ENCODE measurements around the gene RPRD1B.
"Not testable (repeated sequence)": the region's sequence is repeated elsewhere in the genome, so short reads cannot be mapped to it uniquely, and the experiment has no call there.

RPRD1B gene

DNA sequence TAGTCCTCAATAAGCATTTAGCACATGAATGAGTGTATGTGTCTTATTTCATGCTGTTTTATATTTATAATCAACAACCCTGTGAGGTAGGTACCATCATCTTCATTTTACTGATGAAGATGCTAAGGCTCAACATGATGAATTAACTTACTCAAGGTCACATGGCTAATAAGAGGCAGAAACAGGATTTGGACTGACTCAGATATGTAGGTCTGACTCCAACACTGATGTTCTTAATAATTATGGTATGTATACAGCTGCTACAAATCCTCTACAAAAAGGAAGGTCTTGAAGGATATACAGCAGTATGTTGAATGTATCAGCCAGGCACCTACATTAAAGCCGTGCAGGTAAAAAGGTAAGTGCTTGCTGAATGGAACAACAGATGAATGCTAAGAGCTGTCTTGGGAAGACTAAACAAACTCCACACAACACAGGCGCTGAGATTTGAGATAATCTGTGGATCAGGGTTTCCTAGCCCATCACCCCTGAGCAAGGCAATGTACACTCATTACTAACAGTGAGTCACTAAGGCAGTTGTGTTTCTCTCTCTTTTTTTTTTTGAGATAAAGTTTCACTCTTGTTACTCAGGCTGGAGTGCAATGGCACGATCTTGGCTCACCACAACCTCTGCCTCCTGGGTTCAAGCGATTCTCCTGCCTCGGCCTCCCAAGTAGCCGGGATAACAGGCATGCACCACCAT, 32.2 kb upstream of the RPRD1B start:
- no peak for DNase-seq (ENCODE audit: low read depth in 3 of 3)

DNA sequence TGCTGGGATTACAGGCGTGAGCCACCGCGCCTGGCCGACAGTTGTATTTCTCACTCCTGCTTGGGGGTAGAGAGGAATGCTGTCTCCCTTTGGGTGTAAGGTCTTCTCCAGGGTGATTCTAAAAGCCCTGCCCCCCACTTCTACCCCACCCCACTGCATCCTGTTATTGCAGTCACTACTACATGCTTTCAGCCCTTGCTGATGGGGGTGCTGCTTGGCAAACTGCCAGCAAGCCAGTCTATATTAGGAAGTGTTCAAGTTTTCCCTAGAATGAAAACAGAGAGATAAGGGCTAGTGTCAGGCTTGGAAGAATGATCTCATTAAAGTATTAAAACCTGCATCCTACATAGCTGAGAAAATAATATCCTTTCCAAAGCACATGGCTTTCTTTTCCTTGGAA, 31.6 kb upstream of the RPRD1B start:
- no peak for DNase-seq (ENCODE audit: low read depth in 3 of 3)

DNA sequence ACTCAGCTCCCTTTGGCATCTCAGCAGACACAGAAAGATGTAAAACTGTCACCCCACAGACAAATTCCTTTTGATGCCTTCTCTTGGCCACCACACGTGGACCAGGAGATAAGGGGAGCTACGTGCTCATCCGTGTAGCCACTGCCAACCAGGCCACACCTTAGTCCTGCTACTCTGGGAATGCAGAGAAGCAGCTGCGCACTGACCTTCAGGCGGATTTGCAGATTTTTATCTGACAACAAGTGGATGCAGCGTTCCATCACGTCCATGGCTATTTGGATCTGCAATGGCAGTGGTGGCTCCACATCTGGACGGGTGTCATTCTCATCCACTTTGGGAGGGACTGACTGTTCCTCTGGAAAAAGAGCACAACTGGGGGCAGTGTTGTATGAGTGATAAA, 31.1 kb upstream of the RPRD1B start:
- DNase-seq (ENCODE audit: low read depth in 3 of 3) = no peak

DNA sequence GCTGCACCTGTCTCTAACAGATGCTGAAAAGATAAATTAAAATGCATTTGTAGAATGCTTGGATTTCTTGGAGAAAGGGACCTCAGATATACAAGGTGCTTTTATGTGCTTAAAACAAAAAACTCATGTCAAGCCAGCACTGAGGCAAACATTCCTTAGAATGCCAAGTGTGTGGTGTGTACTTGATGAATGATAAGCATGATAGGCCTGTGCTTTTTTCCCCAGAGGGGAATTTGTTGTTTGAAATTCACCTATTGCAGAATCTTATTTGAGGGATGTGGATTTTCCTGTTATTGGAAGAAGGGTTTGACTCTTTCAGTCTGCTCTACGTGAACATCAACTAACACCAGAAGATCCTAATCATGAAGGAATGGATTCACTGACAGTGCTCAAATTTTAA, 29.1 kb upstream of the RPRD1B start:
- no peak for DNase-seq (ENCODE audit: low read depth in 3 of 3)

DNA sequence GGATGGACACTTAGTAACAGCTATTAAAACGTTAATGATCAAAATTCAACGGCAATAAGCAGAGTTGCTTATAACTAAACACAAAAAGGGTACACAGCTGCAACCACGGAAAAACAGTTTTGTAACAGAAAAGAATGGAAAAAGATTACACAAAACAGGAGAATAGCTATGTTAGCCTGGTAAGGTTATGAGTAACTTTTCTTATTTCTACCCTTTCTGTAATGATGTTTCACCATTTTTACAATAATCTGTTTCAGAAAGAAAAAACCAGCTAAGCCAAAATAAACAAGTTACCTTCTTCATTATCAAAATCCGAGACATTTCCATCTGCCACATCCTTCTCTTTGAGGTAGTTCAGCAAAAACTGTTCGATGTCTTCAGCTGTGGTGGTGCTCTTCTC, 27.6 kb upstream of the RPRD1B start:
- no peak for DNase-seq (ENCODE audit: low read depth in 3 of 3)

DNA sequence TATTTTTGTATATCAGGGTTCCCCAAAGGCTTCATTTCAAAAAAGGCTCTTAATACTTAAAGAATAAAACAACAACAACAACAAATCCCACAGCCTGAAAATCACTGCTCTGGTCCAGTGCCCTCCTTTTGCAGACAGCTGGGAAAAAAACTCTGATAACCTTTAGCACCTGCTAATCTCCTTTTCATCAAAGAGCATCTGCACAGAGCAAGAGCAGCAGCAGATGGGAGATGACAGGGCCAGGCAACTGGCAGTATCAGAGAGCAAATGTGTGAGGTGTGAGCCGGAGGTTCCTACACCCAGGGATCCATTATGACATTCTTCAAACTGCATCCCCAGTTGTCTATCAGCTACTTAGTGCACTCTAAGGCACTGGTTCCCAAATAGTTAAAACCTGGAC, 26.0 kb upstream of the RPRD1B start:
- no peak for DNase-seq (ENCODE audit: low read depth in 3 of 3)

DNA sequence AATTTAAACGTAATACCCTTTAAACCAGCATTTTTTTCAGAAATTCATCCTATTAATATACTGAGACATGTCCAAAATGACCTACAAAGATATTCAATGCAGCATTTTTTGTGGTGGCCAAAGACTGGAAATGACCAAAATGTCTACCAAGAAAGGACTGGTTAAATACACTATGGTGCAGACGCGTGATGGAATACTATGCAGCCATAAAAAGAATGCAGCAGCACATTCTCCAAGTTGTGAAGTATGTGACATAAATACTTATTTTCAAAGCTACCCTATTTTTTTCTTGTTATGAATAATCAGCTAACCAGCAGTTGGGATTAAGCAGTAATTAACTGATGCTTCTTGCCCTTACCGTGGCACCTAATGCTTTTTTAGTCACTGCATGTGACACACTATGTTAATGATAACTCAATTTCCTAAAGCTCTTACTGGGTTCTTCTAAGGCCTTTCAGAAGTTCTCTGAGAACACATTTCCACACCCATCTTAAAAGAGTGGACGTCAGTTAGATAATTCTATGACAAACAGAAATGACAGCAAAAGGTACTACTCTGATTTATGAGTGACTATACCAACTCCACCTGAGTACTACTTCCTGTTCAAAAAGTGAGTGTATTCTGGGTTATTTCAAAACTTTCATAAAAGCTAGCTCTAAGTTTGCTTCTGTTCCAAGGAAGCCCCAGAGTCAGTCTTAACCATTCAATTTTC, 25.2 kb upstream of the RPRD1B start:
- DNase-seq (ENCODE audit: low read depth in 3 of 3) = no peak

DNA sequence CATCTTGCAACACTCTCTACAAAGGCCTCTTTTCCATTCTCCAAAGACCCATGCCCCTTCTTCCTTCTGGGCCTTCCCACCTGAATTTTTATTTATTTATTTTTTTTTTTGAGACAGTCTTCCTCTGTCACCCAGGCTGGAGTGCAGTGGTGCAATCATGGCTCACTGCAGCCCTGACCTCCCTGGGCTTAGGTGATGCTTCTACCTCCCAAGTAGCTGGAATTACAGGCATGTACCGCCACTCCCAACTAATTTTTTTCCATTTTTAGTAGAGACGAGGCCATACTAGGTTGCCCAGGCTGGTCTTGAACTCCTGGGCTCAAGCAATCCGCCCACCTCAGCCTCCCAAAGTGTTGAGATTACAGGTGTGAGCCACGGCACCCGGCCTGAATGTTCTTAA, 24.1 kb upstream of the RPRD1B start:
- not testable (repeated sequence) for DNase-seq (ENCODE audit: low read depth in 3 of 3)

DNA sequence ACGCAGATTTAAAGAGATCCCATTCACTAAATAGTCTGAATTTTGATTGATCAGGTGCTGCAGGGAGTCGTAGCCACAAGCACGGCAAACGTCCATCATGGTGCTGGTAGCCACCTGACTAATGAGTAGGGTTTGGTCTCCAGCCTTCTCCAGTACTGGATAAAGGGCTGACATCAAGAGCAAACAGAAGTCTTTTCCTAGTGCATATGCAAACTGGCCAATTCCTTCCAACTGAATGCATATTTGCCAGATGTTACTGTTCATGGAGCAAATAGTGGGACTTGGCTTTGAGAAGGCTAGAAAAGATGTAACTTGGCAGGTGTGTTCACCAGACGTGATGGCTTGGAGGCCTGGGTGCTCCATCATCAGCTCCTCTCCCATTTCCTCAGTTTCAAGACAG, 21.9 kb upstream of the RPRD1B start:
- DNase-seq (ENCODE audit: low read depth in 3 of 3) = no peak

DNA sequence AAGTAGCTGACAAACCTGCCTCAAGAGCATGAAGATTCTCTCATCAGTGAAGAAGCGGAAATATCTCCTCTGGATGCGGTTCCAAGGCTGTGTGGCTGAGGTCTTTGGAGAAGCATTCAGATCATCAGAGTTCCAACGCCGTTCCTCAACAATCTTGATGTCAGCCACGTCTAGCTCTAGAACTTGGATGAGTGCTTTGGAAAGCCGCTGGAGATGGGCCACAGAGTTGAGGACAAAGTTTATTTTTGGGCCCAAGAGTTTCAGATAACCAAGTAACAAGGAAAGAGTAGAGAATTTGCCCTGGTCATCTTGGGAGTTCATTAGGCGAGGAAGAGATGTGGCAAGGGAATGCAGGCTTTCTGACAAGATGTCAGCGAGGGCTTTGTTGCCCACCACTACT, 21.2 kb upstream of the RPRD1B start:
- no peak for DNase-seq (ENCODE audit: low read depth in 3 of 3)

DNA sequence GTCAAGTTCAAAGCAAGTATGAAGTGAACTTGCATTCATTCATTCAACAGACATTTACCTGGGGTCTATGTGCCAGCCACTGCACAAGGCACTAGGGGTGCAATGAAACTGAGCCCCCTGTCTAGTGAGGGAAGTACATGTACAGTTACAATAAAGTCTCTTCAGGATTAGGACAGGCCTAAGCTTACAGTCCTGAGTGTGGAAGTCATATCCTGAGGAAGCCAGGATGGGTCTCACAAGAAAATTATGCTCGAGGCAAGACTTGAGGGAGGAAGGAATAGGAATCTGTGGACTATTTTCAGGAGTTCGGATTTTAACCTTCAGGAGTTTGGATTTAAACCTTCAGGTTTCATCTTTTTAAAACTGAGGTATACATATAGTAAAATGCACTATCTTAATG, 19.7 kb upstream of the RPRD1B start:
- DNase-seq (ENCODE audit: low read depth in 3 of 3) = no peak

DNA sequence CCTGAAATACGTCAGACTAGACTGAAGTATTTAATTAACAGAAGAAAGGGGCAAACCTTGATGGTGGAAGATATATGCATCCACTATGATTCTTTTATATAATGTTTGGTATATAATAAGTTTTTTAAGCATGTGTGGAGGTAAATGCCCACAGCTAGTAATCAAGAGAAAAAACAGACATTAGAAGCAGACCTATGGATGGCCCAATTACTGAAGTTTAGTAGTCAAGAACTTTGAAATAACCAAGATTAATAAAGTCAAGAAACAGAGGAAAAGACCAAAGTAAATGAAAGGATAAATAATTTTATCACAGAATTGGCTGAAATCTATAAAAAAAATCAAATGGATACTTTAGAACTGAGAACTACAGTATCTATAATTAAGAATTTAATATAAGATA, 15.6 kb upstream of the RPRD1B start:
- no peak for DNase-seq (ENCODE audit: low read depth in 3 of 3)

DNA sequence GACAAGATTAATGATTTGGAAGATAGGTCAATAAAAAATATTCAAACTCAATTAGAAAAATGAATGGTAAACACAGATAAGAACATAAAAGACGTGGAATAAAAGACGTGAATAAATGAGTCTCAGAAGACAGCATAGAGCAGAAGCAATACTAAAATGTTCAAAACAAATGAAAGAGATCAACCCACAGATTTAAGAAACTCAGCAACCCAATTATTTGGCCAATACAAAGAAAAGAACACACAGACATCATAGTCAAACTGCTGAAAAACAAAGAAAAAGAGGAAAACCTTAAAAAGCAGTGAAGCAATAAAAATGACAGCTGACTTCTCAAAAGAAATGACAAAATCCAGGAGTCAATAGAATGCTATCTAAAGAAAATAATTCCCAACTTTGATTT, 15.2 kb upstream of the RPRD1B start:
- no peak for DNase-seq (ENCODE audit: low read depth in 3 of 3)

DNA sequence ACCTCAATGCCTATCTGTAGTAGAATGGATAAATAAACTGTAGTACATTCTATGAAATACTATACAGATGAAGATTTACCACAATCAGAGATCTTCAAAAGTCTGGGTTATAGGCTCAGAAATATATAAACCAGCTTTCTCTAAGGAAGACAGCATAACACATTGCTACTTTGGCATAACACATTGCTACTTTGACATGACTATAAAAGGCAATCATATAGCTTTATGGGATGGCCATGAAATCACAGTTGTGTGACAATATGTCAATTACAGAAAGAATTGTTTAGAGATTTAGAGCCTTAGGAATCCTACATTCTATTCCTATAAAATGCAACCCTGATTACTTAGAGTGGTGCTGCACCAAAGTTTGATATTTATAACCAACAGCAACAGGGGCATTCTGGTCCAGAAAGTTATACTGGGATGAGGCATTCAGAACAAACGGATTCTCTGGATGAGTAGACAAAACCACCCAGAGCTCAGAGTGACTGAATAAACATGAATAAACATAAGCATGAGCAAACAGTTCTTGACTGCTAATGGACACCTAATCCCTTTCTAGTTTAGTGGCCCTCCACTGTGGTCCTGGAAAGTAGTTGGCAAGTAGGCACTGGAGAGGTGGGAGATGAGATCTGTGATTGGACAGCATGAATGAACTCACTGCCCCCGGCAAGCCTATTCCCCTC, 12.3 kb upstream of the RPRD1B start:
- no peak for DNase-seq (ENCODE audit: low read depth in 3 of 3)

DNA sequence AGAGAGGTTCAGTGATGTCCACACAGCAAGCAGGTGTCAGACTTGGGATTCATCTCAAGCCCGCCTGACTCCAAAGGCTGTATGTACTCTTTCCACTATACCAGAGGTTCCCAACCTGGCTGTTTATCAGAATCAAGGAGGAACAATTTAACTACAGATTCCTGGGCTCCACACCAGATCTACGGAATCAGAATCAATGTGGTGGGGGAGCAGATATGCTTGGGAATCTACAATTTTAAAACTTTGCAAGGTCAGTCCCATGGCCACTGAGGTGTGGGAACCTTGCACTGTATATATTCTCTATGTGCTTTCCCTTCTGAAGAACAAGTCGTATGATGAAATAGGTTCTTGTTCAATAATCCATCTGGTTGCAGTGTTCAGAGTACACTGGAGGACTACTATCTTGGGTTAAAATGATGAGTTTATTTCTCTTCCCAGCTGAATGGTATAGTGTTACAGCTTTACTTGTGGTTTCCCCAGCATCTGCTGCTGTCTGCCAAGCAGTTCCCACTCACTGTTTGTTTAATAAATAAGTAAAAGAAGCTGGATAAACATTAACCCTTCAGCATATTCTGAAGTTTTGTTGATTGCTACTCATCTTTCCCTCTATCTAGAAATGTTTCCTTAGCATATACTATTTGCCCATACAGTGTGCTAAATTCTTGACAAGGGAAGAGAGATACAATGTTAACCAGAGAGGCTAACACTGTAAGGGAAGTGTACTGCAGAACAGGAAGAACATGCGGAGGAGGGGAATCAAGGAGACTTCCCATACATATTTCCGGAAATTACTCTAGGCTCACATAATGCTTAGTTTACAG, 10.2 kb upstream of the RPRD1B start:
- DNase-seq (ENCODE audit: low read depth in 3 of 3) = no peak

DNA sequence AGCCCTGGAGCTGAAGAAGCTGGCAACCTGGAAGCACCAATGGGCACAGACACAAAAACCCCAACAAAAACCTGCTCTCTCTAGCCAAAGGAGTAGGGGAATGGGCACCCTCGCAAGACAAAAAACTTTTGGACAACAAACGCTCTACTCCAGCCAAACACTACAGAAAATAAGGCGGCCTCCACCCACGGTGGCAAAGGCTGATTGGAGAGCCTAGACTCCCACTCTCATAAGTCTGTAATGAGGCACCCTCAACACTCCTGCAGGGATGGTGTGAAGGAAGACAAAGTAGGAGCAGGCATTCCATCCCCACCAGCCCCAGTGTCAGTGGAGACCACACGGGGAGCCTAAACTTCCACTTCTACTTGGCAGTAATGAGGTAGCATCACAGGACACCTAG, 9.1 kb upstream of the RPRD1B start:
- DNase-seq (ENCODE audit: low read depth in 3 of 3) = no peak

DNA sequence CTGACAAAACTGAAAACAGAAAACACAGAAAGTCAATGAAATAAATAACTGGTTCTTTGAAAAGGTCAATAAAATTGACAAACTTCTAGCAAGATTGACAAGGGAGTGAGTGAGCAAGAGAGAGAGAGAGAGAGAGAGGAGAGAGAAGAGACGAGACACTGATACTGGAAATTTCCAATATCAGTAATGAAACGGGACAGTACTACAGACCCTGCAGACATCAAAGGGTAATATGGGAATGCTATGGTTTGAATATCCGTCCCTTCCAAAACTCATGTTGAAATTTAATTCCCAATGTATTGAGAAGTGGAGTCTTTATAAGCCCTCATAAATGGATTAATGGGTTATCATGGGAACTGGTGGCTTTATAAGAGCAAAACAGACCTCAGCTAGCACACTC, 4.1 kb upstream of the RPRD1B start:
- DNase-seq (ENCODE audit: low read depth in 3 of 3) = no peak

DNA sequence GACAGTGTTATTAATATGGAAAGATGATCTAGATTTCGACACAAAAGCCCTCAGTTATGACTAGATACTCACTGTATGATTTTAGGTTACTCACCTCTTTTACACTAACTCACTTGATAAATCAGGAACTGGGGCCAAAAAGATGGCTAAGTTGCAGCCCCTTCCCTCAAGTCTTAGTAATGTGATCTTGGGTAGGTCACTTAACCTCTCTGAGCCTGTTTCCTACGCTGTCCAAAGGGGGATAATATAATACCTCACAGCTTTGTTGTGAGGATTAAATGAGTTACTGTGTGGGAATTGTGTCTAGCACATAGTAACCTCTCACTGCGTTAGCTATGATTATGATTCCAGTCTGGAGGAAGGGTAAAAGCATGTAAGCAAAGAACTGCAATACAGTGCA, 1.6 kb upstream of the RPRD1B start:
- DNase-seq (ENCODE audit: low read depth in 3 of 3) = no peak

DNA sequence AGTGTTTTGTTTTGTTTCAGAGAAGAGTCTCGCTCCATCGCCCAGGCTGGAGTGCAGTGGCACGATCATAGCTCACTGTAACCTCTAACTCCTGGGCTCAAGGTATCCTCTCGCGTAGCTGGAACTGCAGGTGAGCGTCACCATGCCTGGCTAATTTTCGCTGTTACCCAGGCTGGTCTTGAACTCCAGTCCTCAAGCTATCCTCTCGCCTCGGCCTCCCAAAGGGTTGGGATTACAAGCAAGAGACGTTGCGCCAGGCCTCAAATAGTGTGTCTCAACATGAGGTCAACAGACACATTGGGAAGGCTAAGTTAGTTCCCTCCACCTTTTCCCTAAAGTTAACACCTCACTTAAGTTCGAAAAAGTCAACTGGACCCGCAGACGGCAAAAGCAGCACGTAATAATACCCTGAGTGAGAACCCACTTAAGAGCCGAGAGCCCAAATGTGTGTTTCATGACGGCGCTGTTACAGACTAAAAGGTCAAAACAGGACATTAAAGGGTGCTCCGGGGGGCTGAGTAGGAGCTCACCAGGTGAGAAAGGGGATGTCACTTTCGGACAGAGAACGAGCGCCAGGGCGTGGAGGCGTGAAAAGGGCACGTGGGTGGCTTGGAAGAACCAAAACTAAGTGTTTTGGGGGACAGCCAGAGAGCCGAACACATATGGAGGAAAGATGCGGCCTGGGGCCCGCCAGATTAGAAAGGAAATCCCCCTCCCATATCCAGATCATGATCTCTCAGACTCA, 789 bp upstream of the RPRD1B start:
- DNase-seq (ENCODE audit: low read depth in 3 of 3) = peak in 2 of 3 donors; percentile 48 to 54

DNA sequence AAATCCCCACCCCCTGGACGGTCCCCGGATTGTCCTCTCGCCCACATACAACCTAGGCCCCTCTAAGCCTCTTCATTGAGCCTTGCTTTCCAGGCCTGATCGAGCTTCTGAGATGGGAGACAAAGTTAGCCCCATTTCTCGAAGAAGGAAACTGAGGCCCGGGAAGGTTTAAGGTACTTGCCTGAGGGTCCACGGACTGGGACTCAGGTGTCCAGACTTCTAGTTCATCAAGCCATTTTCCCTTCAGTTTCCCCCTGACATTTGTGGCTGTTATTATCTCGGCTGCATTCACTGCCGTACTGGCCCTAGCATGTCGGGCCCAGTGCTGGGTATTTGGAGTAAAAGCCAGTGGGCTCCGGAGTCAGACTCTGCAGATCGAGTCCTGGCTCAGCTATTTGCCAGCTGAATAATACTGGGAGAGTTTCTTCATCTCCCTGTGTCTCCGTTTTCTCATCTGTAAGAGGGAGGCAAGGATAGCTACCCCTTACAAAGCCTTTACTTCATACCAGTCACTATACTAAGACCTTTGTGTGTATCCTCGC, 633 bp downstream of the RPRD1B start:
- no peak for DNase-seq (ENCODE audit: low read depth in 3 of 3)

DNA sequence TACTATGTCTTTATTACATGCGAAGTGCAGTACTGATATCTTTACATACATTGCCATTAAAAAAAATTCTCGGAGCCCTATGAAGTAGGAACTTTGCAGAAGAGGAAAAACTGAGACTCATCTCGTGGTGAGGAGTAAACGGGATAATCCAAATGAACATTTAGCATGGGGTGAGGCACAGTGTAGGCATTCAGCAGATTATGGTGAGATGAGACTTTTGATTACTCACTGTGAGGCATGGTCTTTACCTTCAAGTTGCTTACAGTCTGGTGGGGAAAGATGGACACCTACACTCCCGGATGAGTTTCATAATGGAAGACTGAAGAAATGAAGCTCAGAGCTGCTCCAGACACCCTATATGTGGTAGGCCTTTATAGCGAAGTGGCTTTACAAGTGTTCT, 1.4 kb downstream of the RPRD1B start:
- DNase-seq (ENCODE audit: low read depth in 3 of 3) = no peak

Data from stimulated activated CD4-positive, alpha-beta T cell treated with anti-CD3 and anti-CD28 coated beads, TNF-alpha, amount 100 ng/mL, for 48 hours (primary cell).